SK-N-SH (cell line): ENCODE results near the gene ZFYVE16. TPM values are rescaled to one million over a fixed set of nuclear protein-coding genes. Genes with fewer than 3 reads are reported as not detected.
A peak's percentile ranks its signal among the peaks of the same experiment; 100 is the strongest.
"Not testable (repeated sequence)": the region's sequence is repeated elsewhere in the genome, so short reads cannot be mapped to it uniquely, and the experiment has no call there.

Experiments used
- CTCF ChIA-PET: fragments of 300-600, 350-600 bp; formaldehyde crosslinking; extraction: SDS; loops from one replicate; lab custom pipeline; 2021; lab: Yijun Ruan, JAX
- POLR2A ChIA-PET: fragments of 350-600 bp; sonication (Branson Sonifier 250); formaldehyde crosslinking; extraction: SDS; loops from one replicate; lab custom pipeline; 2020; ENCODE audit warnings: antibody characterized with exemption, inconsistent platforms; lab: Yijun Ruan, JAX
- DNase-seq: peaks from one replicate; pipeline ENCODE4 v3.0.0; 2012
- H2AFZ ChIP-seq: fragments of 200-600 bp; sonication (generic); 2 replicates; pipeline ENCODE4 v1.8.1; 2016; ENCODE audit warnings: antibody characterized with exemption, mild to moderate bottlenecking, low read depth
- H3F3A ChIP-seq: fragments of 200-600 bp; sonication (generic); replicated peaks from 2 replicates; pipeline ENCODE3; 2016; ENCODE audit warnings: antibody characterized with exemption, mild to moderate bottlenecking; ENCODE audit not compliant: insufficient read depth
- H3K27ac ChIP-seq, 2 experiments: fragments of 200-500 bp in 1 of 2; fragments of 200-600 bp in 1 of 2; sonication (Bioruptor generic) in 1 of 2; sonication (generic), shearing (Covaris generic) in 1 of 2; 2 replicates each; pipeline versions ENCODE4 v1.5.1 to v1.6.1; 2014 to 2016; ENCODE audit warnings: low read depth in 2 of 2, inconsistent platforms in 1 of 2, low read length in 1 of 2, mild to moderate bottlenecking in 1 of 2, mixed read lengths in 1 of 2
- H3K27me3 ChIP-seq: fragments of 200-600 bp; sonication (generic), shearing (Covaris generic); 2 replicates; pipeline ENCODE4 v1.6.1; 2016; ENCODE audit warnings: mixed run types; ENCODE audit not compliant: insufficient read depth
- H3K36me3 ChIP-seq, 2 experiments: fragments of 200-500 bp in 1 of 2; fragments of 200-600 bp in 1 of 2; sonication (Bioruptor generic) in 1 of 2; sonication (generic) in 1 of 2; replicated peaks in 1 of 2; 2 replicates each; pipeline versions ENCODE3 to v1.5.1; 2014 to 2016; ENCODE audit warnings: low read length in 1 of 2, mild to moderate bottlenecking in 1 of 2; ENCODE audit not compliant: insufficient read depth in 2 of 2, control insufficient read depth in 1 of 2
- H3K4me1 ChIP-seq, 2 experiments: fragments of 200-500 bp in 1 of 2; fragments of 200-600 bp in 1 of 2; sonication (Bioruptor generic) in 1 of 2; sonication (generic), shearing (Covaris generic) in 1 of 2; 2 replicates each; pipeline versions ENCODE4 v1.5.1 to v1.6.1; 2014 to 2016; ENCODE audit warnings: low read depth in 1 of 2, low read length in 1 of 2, mixed run types in 1 of 2; ENCODE audit not compliant: insufficient read depth in 2 of 2, control insufficient read depth in 1 of 2
- H3K4me2 ChIP-seq: fragments of 200-600 bp; sonication (generic), shearing (Covaris generic); 2 replicates; pipeline ENCODE4 v1.6.1; 2017; ENCODE audit warnings: mixed run types
- H3K4me3 ChIP-seq, 2 experiments: fragments of 200-500 bp in 1 of 2; fragments of 200-600 bp in 1 of 2; sonication (Bioruptor generic) in 1 of 2; sonication (generic), shearing (Covaris generic) in 1 of 2; 2 replicates each; pipeline versions ENCODE4 v1.5.1 to v1.8.1; 2014 to 2016; ENCODE audit warnings: low read depth in 2 of 2, inconsistent platforms in 1 of 2, low read length in 1 of 2, mild to moderate bottlenecking in 1 of 2, mixed read lengths in 1 of 2, moderate library complexity in 1 of 2
- H3K79me2 ChIP-seq: fragments of 200-600 bp; sonication (generic); 2 replicates; pipeline ENCODE4 v1.8.1; 2017; ENCODE audit warnings: mild to moderate bottlenecking; ENCODE audit not compliant: insufficient read depth
- H3K9ac ChIP-seq: fragments of 200-600 bp; sonication (generic); 2 replicates; pipeline ENCODE4 v1.6.1; 2017; ENCODE audit warnings: mixed run types
- H3K9me2 ChIP-seq: fragments of 200-600 bp; sonication (generic); 2 replicates; pipeline ENCODE4 v1.6.1; 2017; ENCODE audit warnings: mixed run types
- H3K9me3 ChIP-seq: fragments of 200-600 bp; sonication (generic); 2 replicates; pipeline ENCODE4 v1.6.1; 2017; ENCODE audit warnings: mixed run types, mild to moderate bottlenecking, moderate library complexity
- H4K20me1 ChIP-seq: fragments of 200-600 bp; sonication (generic); 2 replicates; pipeline ENCODE4 v1.6.1; 2017; ENCODE audit warnings: mild to moderate bottlenecking, mixed run types; ENCODE audit not compliant: insufficient read depth
- ELF1 ChIP-seq: IDR thresholded peaks from 2 replicates; pipeline ENCODE4 v1.4.0; 2012
- EP300 ChIP-seq, 2 experiments: IDR thresholded peaks; 2 replicates each; pipeline versions ENCODE4 v1.4.0 to v1.6.1; 2012; ENCODE audit warnings: borderline replicate concordance in 1 of 2, low read depth in 1 of 2, low read length in 1 of 2
- EZH2phosphoT487 ChIP-seq: fragments of 200-600 bp; sonication (generic); IDR thresholded peaks from 2 replicates; pipeline ENCODE4 v1.6.1; 2017; ENCODE audit warnings: low read depth, mixed run types, mild to moderate bottlenecking, antibody characterized with exemption, moderate library complexity, borderline replicate concordance
- FOXJ3 ChIP-seq: sonication (generic); formaldehyde crosslinking; IDR thresholded peaks from 2 replicates; pipeline ENCODE4 v1.5.1; 2020; ENCODE audit warnings: mild to moderate bottlenecking, missing genetic modification reagents
- FOXM1 ChIP-seq: IDR thresholded peaks from 2 replicates; pipeline ENCODE4 v1.4.0; 2012; ENCODE audit warnings: low read depth, mild to moderate bottlenecking
- JUND ChIP-seq: IDR thresholded peaks from 2 replicates; pipeline ENCODE4 v1.4.0; 2012
- MEF2A ChIP-seq: IDR thresholded peaks from 2 replicates; pipeline ENCODE4 v1.4.0; 2012; ENCODE audit warnings: low read depth, borderline replicate concordance
- RAD21 ChIP-seq: IDR thresholded peaks from 2 replicates; pipeline ENCODE4 v1.6.1; 2012; ENCODE audit warnings: mild to moderate bottlenecking, low read length
- TAF1 ChIP-seq: IDR thresholded peaks from 2 replicates; pipeline ENCODE4 v1.6.1; 2012; ENCODE audit warnings: low read depth, mild to moderate bottlenecking, low read length, moderate library complexity, borderline replicate concordance
- TEAD4 ChIP-seq: IDR thresholded peaks from 2 replicates; pipeline ENCODE4 v1.4.0; 2012; ENCODE audit warnings: mild to moderate bottlenecking, borderline replicate concordance; ENCODE audit not compliant: insufficient read depth
- YY1 ChIP-seq: IDR thresholded peaks from 2 replicates; pipeline ENCODE4 v1.4.0; 2012; ENCODE audit warnings: low read depth, mild to moderate bottlenecking
- WGBS: methylation state at CpG from one replicate; pipeline ENCODE4 v1.1.6; 2017; ENCODE audit warnings: low lambda C conversion rate; 5-methylcytosine and 5-hydroxymethylcytosine counted together
- polyA plus RNA-seq, 3 experiments: library from polyadenylated mRNA; depleted of rRNA; stranded (reverse); fragments of >200 nt; gene quantifications; 2 replicates each; pipeline ENCODE4 v1.2.3, GENCODE V29; 2012
- TF ChIP-seq, protein P1 (sequence below): fragments of 150-350 bp; IDR thresholded peaks from 2 replicates; pipeline ENCODE4 v1.6.1; 2016; ENCODE audit warnings: mild to moderate bottlenecking, low read depth, low read length

The ZFYVE16 gene
- polyA plus RNA-seq, 1 of the 3 experiments (the other 2 are of a cell fraction), result 3.3 TPM

GRCh38 chr5:80466669-80467485, 59.0 kb downstream of the ZFYVE16 start:
- CTCF ChIA-PET, result interaction anchor here (1.0 to 2.8 kb wide), 2 partner anchors 14 to 18 kb away, joined by 5 to 14 read pairs; no protein-coding TSS in a partner anchor
- no peaks in the 10 kb centered on the region for H4K20me1 ChIP-seq
- H3K9me3 ChIP-seq, result no peaks in the 10 kb centered on the region; the same call in 1 of the 2 replicates
- no peak overlapping the region for H3K4me2 ChIP-seq
- no peak for DNase-seq
- no peaks in the 10 kb centered on the region for H3K79me2 ChIP-seq
- WGBS, result 80% methylated on average over 4 of the region's 4 CpGs
- TF ChIP-seq TEAD4 (no peak), JUND (no peak), FOXM1 (no peak), EP300 (IDR thresholded peaks at IDR 0.05; ENCODE audit: borderline replicate concordance in 1 of 2, low read depth in 1 of 2, low read length in 1 of 2) (no peak), ELF1 (no peak), MEF2A (no peak)
- TF ChIP-seq, protein P1, sequence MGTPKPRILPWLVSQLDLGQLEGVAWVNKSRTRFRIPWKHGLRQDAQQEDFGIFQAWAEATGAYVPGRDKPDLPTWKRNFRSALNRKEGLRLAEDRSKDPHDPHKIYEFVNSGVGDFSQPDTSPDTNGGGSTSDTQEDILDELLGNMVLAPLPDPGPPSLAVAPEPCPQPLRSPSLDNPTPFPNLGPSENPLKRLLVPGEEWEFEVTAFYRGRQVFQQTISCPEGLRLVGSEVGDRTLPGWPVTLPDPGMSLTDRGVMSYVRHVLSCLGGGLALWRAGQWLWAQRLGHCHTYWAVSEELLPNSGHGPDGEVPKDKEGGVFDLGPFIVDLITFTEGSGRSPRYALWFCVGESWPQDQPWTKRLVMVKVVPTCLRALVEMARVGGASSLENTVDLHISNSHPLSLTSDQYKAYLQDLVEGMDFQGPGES, result no peak
- H3K4me1 ChIP-seq, result no peaks in the 10 kb centered on the region
- H3K4me3 ChIP-seq, result no peak overlapping the region
- no peaks in the 10 kb centered on the region for H3K9me2 ChIP-seq
- peaks cover 21 to 79% of the 10 kb centered on the region in 2 experiments for H3K36me3 ChIP-seq
- no peak overlapping the region for H2AFZ ChIP-seq
- peaks cover 4% of the 10 kb centered on the region for H3F3A ChIP-seq
- H3K27me3 ChIP-seq, result no peaks in the 10 kb centered on the region
- peak overlapping the region in 1 of 2 experiments; percentile 24; a peak in 2 of 4 replicates for H3K27ac ChIP-seq
- H3K9ac ChIP-seq, result no peak overlapping the region
- POLR2A ChIA-PET, result no interaction called here

DNA sequence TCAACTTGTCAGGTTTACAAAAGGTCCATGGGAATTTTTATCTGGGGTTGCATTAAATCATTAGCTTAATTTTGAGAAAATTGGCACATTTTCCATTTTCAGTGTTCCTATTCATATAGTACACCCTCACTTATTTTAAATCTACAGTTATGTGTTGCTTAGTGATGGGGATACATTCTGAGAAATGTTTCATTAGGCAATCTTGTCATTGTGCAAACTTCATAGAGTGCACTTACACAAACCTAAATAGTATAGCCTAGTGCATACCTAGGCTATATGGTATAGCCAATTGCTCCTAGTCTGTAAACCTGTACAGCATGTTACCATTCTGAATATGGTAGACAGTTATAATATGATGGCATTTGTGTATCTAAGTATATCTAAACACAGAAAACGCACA, 60.3 kb downstream of the ZFYVE16 start:
- 95% methylated on average over 1 of the region's 1 CpG for WGBS
- Histone ChIP-seq H3F3A (peaks cover 6% of the 10 kb centered on the region), H3K4me2 (no peak overlapping the region), H3K4me1 (no peaks in the 10 kb centered on the region), H3K36me3 (peaks cover 21 to 76% of the 10 kb centered on the region in 2 experiments), H2AFZ (no peak overlapping the region), H3K9me2 (no peaks in the 10 kb centered on the region), H3K9me3 (no peaks in the 10 kb centered on the region; the same call in 1 of the 2 replicates), H4K20me1 (no peaks in the 10 kb centered on the region), H3K27ac (no peak overlapping the region), H3K9ac (no peak overlapping the region), H3K27me3 (no peaks in the 10 kb centered on the region), H3K4me3 (no peak overlapping the region), H3K79me2 (no peaks in the 10 kb centered on the region)
- CTCF ChIA-PET, result interaction anchor here (2.8 kb wide), 1 partner anchor 13 kb away, joined by 14 read pairs; no protein-coding TSS in a partner anchor
- no peak for DNase-seq
- no peak for TF ChIP-seq RAD21
- no peak for TF ChIP-seq FOXJ3 (CRISPR knock-in tag)
- no peak for TF ChIP-seq YY1
- no peak for TF ChIP-seq EZH2phosphoT487
- no peak for TF ChIP-seq TAF1
- POLR2A ChIA-PET, result no interaction called here

DNA sequence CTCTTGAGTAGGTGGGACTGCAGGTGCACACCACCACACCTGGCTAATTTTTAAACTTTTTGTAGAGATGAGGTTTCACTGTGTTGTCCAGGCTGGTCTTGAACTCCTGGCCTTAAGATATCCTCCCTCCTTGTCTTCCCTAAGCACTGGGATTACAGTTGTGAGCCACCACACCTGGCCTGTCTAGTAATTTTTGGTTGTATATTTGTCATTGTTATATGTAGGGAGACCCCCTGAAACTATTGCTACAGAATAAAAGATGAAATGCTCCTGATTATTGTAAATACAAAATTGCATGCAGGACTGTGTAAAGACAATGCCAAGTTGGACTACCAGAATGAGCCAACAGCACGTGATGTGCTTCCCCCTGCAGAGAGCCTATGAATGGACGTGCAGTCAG, 62.8 kb downstream of the ZFYVE16 start:
- H4K20me1 ChIP-seq, H3K4me1 ChIP-seq, H3K9me3 ChIP-seq, H2AFZ ChIP-seq, H3K27me3 ChIP-seq, H3K79me2 ChIP-seq, CTCF ChIA-PET, DNase-seq, POLR2A ChIA-PET, H3K27ac ChIP-seq, H3K4me3 ChIP-seq, H3K9ac ChIP-seq, H3K9me2 ChIP-seq, H3K4me2 ChIP-seq: not testable (repeated sequence)
- Histone ChIP-seq H3K36me3 (peaks cover 35 to 79% of the 10 kb centered on the region in 2 experiments), H3F3A (peaks cover 11% of the 10 kb centered on the region)
- WGBS, result 100% methylated on average over 1 of the region's 2 CpGs
